NCI-H748 treated with DMSO at 0.1 percent for 48 hours (cell line): ENCODE measurements around the gene IMMP2L.
"Not testable (repeated sequence)": the region's sequence is repeated elsewhere in the genome, so short reads cannot be mapped to it uniquely, and the experiment has no call there.

Source experiments
- DNase-seq: peaks from one replicate; lab custom pipeline; 2025; lab: John Stamatoyannopoulos, UW

The IMMP2L gene

DNA sequence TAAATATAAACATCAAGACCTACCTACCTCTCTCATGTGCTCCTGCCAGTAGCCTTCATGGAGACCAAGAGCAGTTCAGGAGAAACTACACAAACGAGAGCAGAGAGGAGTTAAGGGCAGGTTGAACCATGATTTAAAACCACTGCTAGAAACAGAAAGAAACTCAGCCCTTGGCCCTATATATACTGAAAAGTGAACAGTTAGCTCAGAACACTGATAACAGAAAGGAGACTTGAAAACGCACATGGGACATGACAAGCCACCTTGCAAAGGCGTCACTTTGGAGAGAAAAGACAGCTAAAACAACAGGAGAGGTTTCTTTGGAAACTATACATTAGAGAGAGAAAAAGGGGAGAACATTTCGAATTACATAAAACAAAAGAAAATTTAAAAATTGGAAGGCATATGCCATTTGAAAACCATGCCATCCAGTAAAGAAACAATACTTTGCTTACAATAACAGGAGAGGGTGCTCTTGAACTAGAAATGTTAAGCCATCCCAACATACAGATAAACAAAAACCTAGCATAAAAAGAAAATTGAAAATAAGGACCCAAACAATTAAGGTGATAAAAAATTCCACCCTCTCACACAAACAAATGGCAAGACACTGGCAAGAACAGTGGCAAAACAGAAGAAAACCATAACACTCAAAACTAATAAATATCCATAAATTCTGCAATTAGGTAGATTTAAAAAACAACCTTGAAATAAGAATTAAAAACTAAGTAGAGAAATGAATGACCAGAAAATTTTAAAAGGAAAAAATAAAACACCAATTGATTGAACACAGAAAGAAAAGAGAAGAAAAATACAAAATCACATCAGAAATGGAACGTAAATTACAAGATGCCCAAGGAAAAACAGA lies 232.7 kb downstream of the IMMP2L start:
- no peak for DNase-seq

DNA sequence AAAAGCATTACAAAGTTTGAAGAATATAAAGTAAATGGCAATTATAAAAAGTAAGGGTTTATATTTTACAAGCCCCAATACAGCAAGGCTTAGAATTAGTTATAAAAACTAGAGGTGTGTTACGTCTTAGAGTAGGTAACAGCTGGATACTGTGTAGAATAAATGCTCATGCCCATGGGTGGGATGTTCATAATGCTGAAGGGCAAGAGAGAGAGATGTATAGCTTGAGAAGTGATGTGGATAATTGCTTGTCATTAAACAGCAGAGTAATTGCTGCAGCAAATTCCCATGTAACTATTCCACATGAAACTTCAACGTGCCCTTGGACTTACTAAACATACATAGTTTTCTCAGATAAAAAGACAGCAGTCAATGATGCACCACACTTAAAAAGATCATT lies 233.8 kb downstream of the IMMP2L start:
- no peak for DNase-seq

DNA sequence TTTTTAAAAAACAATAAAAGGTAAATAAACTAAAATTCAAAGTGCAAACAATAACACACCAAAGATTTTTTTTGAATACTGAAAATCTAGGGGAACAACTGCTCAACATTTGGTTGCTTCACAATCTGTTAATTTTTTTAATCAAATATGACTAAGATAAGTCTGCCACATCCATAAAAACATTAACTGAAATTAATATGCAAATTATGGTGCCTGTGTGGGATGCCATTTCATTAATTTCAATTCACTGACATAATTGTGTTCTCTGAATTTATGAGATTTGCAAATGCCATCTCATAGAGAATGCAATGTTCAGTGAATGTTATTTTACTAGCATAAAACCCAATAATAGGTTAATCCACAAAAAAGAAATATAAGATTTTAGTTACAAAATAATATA lies 237.5 kb downstream of the IMMP2L start:
- no peak for DNase-seq

DNA sequence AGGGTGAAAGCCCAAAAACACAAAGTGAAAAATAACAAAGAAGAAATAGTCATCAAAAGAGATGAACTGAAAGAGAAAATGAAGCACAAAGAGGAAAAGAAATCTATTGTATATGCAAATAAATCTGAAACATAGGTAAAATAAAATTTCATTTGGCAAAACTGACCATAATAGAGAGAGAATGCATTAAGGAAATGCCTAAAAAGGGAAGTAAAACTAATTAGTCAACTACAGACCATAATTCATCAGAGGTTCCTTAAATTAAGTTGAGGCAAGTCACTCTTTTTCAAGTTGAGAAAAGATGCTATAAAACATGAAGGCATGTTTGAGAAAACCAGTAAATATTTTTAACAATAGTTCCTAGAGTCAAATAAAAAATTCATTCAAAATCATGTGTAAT lies 238.1 kb downstream of the IMMP2L start:
- no peak for DNase-seq

DNA sequence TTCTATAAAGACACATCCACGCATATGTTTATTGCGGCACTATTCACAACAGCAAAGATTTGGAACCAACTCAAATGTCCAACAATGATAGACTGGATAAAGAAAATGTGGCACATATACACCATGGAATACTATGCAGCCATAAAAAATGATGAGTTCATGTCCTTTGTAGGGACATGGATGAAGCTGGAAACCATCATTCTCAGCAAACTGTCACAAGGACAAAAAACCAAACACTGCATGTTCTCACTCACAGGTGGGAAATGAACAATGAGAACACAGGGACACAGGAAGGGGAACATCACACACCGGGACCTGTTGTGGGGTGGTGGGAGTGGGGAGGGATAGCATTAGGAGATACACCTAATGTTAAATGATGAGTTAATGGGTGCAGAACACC lies 238.6 kb downstream of the IMMP2L start:
- DNase-seq = not testable (repeated sequence)

DNA sequence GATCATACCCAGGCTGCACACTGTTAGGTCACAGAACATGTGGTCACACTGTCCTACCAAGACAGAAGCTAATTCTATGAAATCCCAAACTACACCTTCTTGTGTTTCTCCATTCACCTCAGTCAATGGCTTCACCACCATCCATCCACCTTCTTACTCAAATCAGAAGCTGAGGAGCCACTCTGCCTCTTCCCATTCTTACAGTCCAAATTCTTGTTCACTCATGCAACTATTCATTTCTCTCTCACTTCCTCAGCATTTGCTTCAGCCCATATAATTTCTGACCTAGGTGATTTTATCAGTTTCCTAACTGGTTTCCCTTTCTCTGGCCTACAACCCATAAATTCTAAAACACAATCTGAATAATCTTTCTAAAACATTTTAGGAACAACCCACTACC lies 242.2 kb downstream of the IMMP2L start:
- no peak for DNase-seq

DNA sequence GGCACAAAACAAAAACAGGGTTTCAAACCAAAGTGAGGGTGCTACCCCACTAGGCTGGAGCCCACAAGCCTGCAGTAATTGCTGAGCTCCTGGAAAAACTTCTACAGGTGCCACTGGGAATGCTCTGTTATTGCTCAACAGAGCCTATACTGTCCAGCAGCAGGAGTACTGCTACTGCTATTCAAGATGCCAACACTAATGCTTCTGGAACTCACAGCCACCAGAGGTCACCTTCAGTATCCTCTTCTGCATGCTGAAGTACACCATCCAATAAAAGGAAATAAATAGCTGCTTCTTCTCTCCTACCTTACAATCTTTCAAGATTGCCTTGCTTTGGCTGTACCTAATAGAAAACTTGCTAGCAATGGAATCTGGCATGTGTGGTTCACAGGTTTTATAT lies 249.3 kb downstream of the IMMP2L start:
- no peak for DNase-seq

DNA sequence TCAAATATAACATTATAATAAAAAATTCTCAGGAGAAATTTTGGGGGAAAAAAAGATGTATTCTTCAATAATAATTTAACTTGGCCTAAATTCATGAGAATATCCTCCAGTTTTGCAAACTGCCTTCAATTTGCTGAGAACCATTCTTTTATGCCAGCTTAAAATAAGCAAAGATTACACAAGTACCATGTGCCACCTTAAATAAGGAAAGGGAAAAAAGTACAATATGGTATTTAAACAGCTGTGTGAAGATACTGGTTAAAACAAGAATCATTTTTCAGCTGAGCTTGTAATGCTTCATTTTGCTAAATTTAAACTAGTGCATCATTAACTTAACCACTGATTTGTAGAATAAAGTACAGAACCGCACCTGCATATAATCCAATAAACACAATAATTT lies 253.6 kb downstream of the IMMP2L start:
- no peak for DNase-seq

DNA sequence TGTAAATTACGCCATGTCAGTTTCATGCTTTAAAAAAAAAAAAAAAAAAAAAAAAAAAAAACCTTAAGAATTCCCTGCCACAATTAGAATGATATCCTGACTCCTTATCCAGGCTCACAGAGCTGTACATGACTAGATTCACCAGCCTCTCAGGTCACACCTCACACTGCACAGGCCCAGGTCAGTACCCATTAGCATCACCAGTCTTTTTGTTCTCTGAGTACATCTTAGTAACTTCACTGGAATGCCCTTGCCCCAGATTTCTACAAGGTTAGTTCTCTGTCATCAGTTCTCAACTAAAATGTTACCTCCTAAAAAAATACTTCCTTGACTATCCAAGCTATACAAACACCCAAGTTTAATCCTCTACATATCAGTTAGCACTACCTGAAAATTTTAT lies 260.4 kb downstream of the IMMP2L start:
- no peak for DNase-seq

DNA sequence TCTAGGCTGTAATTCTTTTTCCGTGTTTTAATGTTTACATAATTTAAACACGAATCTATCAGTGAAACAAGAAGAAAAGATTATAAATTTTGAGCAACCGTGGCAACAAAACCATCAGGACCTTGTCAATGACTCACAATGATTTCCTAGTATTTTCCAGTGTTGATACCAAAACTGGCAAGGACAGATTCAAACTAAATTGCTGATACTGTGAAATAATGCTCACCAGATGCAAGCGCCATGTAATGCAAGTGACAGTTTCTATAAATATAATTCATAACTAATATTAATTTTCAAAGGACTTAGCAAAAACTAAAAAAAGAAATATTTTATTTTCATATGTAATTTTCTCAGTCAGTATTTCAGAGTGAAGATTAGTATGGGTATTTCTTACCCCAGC lies 267.8 kb downstream of the IMMP2L start:
- no peak for DNase-seq

DNA sequence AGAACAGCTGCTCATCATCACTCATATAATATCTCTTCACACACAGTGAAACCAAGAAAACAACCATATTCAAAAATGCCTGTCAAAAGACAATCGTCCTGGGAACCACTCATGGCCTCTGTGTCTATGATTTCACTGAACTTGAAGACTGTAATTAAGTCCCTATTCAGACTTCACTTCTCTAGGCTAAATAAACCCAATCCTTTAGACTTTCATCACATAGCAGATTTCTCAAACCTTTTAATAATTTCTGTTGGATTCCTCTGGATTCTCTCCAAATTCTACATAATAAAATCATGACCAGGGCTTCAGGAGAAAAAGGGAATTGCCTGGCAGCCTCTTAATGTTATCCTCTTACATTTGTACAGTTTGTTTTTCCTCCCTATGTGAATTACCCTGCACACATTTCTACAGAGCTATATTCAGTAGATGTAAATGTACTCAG lies 270.2 kb downstream of the IMMP2L start:
- DNase-seq = no peak

DNA sequence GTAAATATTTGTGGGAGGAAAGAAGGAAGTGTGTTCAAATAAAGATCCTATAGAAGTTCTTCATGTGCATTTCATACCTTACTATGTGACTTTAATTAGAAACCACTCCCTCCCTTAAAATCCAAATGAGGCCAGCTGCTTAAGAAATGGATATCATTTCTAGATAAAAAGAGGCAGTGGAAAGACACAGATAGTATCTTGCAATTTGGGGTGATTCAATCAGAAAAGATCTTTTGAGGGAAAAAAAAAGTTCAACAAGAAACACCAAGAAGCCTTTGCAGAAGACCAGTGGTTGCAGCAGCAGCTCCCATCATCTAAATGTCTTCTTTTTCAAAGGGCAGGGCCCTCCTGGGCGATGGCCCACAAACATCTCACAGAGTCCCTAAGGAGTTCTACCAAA lies 271.3 kb downstream of the IMMP2L start:
- no peak for DNase-seq

DNA sequence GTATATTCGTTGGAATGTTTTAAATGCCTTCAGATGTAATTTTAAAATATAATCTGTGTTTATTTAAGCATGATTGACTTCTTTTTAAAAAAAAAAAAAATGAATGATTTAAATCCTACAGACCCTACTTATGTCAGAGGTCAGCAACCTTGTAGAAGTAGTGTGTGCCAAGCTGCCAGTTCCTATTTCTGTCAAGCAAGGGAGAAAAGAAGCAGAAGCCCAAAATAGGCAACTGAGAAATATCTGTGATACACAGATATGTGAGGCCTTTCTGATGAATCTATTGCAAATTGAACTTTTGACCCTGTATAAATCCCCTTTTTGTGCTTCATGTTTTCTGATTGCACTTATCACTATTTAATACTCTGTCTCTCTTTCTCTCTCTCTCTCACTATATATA lies 271.9 kb downstream of the IMMP2L start:
- DNase-seq = no peak

DNA sequence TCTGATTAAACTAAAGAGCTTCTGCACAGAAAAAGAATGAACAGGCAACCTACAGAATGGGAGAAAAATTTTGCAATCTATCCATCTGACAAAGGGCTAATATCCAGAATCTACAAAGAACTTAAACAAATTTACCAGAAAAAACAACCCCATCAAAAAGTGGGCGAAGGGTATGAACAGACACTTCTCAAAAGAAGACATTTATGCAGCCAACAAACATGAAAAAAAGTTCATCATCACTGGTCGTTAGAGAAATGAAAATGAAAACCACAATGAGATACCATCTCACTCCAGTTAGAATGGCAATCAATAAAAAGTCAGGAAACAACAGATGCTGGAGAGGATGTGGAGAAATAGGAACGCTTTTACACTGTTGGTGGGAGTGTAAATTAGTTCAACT lies 273.9 kb downstream of the IMMP2L start:
- not testable (repeated sequence) for DNase-seq

DNA sequence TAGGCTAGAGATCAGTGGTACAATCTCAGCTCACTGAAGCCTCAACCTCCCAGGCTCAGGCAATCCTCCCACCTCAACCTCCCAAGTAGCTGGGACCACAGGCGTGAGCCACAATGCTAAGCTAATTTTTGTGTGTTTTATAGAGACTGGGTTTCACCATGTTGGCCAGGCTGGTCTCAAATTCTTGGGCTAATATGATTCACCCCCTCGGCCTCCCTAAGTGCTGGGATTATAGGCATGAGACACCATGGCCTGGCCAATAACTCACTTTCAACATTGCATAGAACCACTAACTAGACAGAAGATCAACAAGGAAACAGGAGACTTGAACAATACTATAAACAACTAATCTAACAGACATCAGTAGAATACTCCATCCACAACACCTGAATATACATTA lies 279.7 kb downstream of the IMMP2L start:
- DNase-seq = no peak

DNA sequence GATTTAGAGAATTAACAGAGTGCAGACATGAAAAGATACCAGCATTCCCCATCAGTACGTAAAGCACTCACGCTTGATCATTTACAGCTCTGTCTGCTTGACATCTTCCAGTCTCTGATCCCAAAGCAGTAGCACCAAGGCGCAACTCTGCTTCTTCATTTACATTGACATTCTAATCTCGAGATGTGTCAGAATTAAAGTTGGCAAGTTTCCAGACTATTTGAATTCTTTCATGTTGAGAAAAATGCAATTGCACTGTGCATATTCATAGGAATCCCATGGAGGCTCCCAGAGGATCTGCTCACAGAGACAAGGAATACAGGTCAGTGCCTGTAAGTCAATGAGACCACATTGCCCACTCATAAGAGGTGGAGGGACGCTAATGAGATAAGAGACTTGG lies 287.4 kb downstream of the IMMP2L start:
- no peak for DNase-seq

DNA sequence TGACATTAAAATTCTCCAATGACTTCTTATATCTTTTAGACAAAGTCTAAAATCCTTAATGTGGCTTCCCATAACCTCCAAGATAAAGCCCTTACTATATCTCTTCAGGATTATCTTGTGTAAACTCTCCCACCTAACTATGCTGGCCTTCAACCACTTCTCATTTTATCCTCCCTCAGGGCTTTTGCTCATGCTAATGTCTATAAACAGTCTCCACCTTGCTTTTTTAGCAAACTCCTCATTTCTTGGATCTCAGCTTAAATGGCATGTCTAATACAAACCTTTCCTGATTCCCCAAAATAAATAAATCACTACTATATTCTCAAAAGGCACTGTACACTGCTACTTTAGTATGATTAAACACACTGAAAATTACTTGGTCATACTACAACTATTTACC lies 290.2 kb downstream of the IMMP2L start:
- DNase-seq = no peak

DNA sequence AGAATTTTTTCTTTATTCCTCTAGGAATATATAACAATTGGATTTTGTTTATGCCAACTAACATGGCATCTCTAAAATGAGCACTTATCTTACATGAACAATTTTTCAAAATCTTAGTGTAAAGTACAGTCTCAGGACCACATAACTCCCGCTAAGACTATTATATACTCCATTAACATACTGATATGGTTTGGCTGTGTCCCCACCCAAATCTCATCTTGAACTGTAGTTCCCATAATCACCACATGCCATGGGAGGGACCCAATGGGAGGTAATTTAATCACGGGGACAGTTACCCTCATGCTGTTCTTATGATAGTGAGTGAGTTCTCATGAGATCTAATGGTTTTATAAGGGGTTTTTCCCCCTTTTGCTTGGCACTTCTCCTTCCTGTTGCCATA lies 291.5 kb downstream of the IMMP2L start:
- not testable (repeated sequence) for DNase-seq

DNA sequence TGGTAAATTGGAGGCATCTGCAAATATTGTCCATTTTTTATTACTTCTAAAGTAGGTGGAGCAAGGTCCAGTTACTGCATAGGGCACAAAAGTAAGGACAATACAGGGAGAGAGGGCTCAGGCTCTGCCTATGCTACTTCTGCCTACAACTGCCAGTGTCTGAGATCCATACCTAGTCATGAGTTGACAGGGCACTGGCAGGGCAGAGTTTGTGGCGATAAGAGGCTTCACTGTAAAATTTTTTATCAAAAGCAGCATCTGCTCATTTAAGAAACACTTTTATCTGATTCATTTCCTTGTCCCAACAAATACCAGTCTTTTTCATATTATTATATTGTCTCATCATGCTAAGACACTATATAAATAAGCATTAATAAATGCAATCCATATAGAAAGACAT lies 293.4 kb downstream of the IMMP2L start:
- no peak for DNase-seq

DNA sequence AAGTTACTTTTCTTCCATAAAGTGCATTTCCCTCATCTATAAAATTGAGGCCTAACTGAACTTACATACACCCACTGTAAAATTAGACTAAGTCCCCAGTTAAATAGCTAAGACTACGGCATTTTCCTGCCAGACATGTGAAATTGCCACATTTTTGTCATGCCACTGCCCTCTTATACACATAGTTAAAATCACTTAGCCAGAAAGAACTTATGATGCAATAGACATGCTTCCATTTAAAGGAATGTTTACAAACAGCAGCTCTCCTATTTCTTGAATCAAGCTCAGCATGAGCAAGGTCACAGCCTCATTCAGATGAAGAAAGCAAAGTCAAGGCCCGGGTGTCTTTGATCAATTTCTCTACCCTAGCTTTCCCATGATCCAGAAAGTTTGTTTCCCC lies 295.7 kb downstream of the IMMP2L start:
- DNase-seq = no peak

DNA sequence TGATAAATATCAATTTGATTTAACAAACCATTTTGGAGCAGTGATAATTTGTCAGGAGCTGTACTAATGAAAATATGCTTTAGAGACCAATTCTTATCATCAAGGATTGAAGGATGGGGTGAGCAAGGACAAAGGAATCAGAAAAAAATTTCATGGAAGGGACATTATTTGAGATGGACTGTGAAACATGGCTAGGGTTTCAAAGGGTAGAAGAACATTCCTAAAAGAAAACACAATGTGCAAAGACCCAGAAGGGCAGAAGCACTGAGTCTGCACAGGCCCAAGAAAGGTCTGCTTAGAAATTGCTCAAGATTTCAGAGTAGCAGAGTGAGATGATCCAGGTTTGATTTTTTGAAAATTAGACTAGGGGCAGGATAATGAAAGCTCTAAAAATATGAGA lies 296.9 kb downstream of the IMMP2L start:
- DNase-seq = no peak

DNA sequence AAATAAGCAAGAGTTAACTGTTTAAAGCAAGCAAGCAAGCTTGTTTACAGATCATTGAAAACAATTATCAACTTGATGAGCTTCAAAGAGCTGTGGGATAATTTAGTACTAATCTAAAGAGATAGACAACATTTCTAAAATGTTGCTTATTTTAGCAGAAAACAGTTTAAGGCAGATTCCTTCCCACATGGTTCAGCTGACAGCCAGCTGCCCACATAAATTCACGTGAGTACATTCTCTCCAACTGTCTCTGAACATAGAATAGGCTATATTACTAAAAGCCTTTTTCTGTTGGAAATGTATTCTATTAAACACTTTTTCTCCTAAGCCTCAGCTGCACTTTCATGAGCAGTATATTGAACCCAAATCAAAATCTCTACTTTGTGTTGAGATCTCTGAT lies 297.3 kb downstream of the IMMP2L start:
- DNase-seq = no peak

DNA sequence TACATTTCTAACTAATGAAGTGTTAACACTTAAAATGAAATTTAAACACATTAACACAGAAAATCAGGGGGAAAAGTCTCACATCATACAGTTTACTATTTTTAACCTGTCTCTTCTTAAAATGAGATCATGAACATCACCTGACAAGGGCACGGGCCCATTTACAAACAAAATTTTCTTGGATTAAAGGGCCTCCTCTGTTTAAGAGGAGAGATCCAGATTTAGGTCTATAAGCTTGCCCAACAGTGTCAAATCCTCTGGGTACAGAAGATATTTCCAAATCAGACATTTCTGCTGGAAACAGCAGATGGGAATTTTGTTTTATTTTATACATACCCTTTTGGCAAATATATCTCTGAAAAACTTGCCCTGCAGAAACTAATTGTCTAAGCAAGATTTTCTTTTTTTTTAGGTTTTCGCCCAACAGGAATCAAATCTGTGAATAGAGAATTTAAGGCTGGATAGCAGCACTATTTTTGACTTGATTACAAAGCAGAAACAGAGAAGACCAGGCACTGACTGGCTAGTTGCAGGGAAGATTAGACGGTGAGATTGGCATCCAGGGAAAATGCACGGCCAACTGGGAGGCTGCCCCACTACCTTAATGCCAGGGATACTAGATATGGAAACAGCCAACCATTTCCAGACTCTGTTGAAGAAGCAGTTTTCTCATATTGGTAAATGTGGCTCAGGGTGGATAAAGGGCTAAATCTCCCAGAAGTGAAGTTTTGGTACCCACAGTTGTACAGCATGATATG lies 298.0 kb downstream of the IMMP2L start:
- DNase-seq = no peak
